SK-N-SH treated with all-trans-retinoic acid at 6 μM for 48 hours (cell line): Measurements from ENCODE around the gene FXYD6.

ENCODE experiments used
- ARNTL ChIP-seq: fragments of 450-650 bp; formaldehyde crosslinking; IDR thresholded peaks from 2 replicates; pipeline ENCODE4 v1.5.0; 2020; ENCODE audit warnings: low read depth, mild to moderate bottlenecking, moderate library complexity, borderline replicate concordance
- CREB5 ChIP-seq: fragments of 250-450 bp; sonication (Bioruptor Pico); IDR thresholded peaks from 2 replicates; pipeline ENCODE4 v1.5.1; 2020; ENCODE audit warnings: low read depth, mild to moderate bottlenecking, moderate library complexity
- CSDC2 ChIP-seq: fragments of 250-450 bp; sonication (Bioruptor Pico); IDR thresholded peaks from 2 replicates; pipeline ENCODE4 v1.5.0; 2020; ENCODE audit warnings: mild to moderate bottlenecking, moderate library complexity
- PATZ1 ChIP-seq: fragments of 250-450 bp; sonication (Bioruptor Pico); IDR thresholded peaks from 2 replicates; pipeline ENCODE4 v1.8.0; 2020; ENCODE audit warnings: mild to moderate bottlenecking, moderate library complexity, borderline replicate concordance
- POU6F1 ChIP-seq: fragments of 250-450 bp; sonication (Bioruptor Pico); IDR thresholded peaks from 2 replicates; pipeline ENCODE4 v1.8.0; 2021; ENCODE audit warnings: low read depth, mild to moderate bottlenecking, moderate library complexity, borderline replicate concordance
- RARB ChIP-seq: fragments of 250-450 bp; sonication (Bioruptor Pico); IDR thresholded peaks from 2 replicates; pipeline ENCODE4 v1.8.0; 2021; ENCODE audit warnings: mild to moderate bottlenecking, moderate library complexity
- ZFP30 ChIP-seq: fragments of 450-650 bp; formaldehyde crosslinking; IDR thresholded peaks from 2 replicates; pipeline ENCODE4 v1.5.0; 2022; ENCODE audit warnings: mild to moderate bottlenecking, moderate library complexity
- ZNF70 ChIP-seq: fragments of 450-650 bp; formaldehyde crosslinking; IDR thresholded peaks from 2 replicates; pipeline ENCODE4 v1.5.0; 2020; ENCODE audit warnings: mild to moderate bottlenecking, moderate library complexity
- ZNF8 ChIP-seq: fragments of 450-650 bp; formaldehyde crosslinking; IDR thresholded peaks from 2 replicates; pipeline ENCODE4 v1.5.0; 2020; ENCODE audit warnings: mild to moderate bottlenecking, moderate library complexity

- no peak for TF ChIP-seq PATZ1 (CRISPR knock-in tag)
- TF ChIP-seq CREB5 = no peak
- no peak for TF ChIP-seq ZNF70 (CRISPR knock-in tag)
- TF ChIP-seq ZNF8 (CRISPR knock-in tag) = no peak
- no peak for TF ChIP-seq CSDC2 (CRISPR knock-in tag)
- no peak for TF ChIP-seq ARNTL (CRISPR knock-in tag)
- TF ChIP-seq POU6F1 (CRISPR knock-in tag) = no peak
- TF ChIP-seq RARB (CRISPR knock-in tag) = no peak
- no peak for TF ChIP-seq ZFP30 (CRISPR knock-in tag)
Measured at GRCh38 chr11:117870103-117870952, 6.1 kb downstream of the FXYD6 start.
